ENCODE results near the gene SLC12A2.

DNA sequence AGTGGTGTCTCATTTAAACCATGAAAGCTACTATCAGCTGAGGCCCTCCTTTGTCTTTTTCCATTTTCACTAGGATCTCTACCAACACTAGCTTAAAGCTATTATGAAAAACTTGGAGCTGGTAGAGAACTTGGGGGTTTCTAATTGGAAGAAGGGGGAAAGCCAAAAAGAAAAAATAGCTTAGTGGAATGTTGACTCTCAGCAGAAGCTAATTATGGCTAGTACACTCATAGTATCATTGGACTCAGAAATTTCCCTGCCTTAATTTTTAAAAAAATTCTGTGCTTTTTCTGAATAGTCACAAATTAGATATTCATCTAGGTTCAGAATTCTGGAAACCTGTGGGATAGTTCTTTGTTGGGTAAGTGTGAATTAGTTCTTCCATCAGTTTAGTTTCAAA lies 8.0 kb downstream of the SLC12A2 start:
- TF ChIP-seq FOXA1 (IDR thresholded peaks at IDR 0.05) (no peak), TARDBP (IDR thresholded peaks at IDR 0.05) (no peak), ZNF384 (IDR thresholded peaks at IDR 0.05) (no peak), FOXM1 (IDR thresholded peaks at IDR 0.05; ENCODE audit: borderline replicate concordance) (no peak), SP1 (IDR thresholded peaks at IDR 0.05) (no peak), ELF4 (IDR thresholded peaks at IDR 0.05) (no peak), BHLHE40 (IDR thresholded peaks at IDR 0.05; ENCODE audit: borderline replicate concordance) (no peak), ARNT (IDR thresholded peaks at IDR 0.05) (no peak), LEF1 (IDR thresholded peaks at IDR 0.05; ENCODE audit: borderline replicate concordance) (no peak), SUZ12 (IDR thresholded peaks at IDR 0.05) (no peak), CTBP1 (IDR thresholded peaks at IDR 0.05; ENCODE audit: borderline replicate concordance) (no peak)
